CD4-positive, alpha-beta T cell treated with Interleukin-2 at 100 ng/mL for 4 hours (primary cell): ENCODE measurements around the gene ABCD2.
A peak's percentile ranks its signal among the peaks of the same experiment; 100 is the strongest.
"Not testable (repeated sequence)": the region's sequence is repeated elsewhere in the genome, so short reads cannot be mapped to it uniquely, and the experiment has no call there.

Experiments used
- DNase-seq: peaks from one replicate; pipeline ENCODE4 v3.0.0-alpha.2; 2020; ENCODE audit warnings: low spot score

The ABCD2 gene

DNA sequence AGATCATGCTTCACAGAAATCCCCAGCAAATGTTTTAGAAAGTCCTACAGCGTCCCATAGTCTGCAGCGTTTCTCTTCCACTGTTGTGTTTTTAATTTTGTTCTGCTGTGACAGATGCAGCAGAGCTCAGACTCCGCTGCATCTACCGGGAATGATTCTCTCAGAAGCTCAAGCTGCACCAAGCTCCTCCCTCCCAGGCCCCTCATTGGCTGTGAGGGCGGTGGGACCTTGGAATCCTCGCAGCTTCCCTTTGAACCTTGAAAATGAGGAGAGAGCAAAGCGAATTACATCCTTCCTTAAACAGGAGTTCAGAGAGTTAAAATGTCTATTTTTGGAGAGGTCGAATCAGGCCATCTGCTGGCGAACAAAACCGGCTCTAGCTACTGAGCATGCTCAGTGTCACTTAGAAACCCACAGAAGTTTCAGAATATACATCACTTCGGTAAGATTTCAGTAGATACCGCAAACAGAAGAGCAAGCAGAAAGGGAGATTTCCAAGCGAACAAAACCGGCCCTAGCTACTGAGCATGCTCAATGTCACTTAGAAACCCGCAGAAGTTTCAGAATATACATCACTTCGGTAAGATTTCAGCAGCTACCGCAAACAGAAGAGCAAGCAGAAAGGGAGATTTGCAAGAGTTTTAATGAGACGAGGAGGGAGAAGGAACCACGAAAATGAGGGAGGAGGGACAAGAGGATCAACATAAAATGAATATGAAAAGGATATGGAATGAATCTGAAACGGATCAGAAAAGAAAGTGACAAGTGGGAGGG, at the start of gene ABCD2:
ABCD2 (minus strand) TSS at position 144 of the 774 bp plus-strand sequence. CDS start 188 bp downstream, outside the sequence.
- peak; percentile 88 for DNase-seq

DNA sequence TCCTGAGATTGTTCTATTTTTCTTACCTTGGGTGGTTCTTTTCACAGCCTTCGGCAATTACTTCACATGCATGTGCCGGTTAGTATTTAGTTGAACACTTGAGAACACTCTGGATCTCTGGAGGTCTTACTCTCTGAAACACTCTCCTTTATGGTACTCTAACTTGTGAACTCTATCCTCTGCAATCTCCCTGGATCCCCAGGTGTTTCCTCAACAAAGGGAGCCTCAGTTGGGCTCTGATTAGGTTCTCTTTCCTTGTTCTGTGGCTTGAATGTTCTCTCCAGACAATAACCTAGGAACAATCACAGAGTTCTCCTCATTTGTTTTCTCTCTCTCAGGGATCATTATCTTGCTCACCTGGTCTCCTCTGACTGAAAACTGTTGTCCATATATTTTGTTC, 40.5 kb upstream of the ABCD2 start:
- no peak for DNase-seq

DNA sequence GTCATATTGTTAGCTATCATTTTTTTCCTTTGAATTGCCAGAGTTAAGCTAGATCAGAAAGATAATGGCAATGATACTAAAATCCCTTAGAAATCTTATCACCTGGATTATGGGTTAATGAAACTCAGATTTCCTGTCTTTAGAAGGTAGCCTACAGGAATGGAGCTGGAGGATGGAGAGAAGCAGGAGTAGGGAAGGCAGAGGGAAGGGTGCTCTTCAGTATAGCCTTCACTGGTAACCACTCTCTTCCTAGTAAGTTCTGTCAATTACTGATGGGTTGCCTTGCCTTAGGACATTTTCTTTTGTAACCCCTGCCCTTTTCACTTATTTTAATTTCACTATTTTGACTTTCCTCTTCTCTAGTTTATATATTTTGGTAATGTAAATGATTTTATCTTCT, 27.8 kb upstream of the ABCD2 start:
- no peak for DNase-seq

DNA sequence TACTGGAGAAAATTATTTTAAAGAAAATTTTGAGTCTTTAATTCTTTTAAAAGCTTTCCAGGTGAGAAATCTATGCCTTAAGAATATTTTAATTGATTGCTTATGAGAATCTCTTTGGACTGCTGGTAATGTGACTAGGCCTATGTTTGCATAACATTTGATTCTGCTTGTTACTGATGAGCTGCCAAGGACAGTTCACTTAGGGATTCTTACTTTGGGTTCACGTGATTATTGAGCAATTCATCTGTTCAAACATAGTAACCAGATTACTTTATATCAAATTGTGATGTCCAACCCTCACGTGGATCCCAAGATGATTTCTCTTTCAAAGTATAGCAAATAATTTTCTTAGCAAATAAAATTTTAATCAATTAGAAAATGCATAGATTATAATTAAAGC, 27.4 kb upstream of the ABCD2 start:
- DNase-seq = no peak

DNA sequence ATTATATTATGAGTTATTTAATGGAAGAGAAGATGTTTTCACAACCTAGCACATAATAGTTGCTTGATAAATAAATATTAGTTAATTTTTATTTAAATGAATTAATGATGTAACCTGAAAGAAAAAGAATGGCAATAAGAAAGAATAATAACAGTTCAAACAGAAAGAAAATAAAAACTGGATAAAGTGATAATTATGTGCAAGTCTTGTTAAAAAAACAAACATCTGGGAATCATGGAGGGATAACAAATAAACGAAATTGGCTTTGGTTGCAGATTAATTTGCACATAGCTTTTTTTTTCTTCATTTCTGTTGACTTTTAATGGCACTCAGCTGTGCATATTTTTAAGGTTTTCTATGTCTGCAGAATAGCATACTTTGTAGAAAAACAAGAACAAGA, 23.4 kb upstream of the ABCD2 start:
- no peak for DNase-seq

DNA sequence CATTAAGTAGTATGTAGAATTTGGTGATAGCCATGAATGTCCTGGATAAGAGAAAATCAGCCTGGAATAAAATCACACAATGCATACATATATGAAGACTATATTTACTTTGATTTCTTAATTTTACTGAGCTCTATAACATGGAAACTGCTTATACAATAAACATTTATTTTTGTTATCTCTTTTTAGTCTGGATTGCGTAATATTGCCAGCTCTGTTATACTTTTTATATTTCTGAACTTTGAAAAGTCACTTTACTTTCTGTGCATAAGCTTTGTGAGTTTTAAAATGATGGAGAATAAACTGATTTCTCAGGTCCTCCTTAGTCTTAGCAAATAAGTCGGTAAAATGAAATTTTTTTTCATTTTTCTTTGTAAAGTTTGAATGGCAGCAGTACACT, 19.2 kb upstream of the ABCD2 start:
- no peak for DNase-seq

DNA sequence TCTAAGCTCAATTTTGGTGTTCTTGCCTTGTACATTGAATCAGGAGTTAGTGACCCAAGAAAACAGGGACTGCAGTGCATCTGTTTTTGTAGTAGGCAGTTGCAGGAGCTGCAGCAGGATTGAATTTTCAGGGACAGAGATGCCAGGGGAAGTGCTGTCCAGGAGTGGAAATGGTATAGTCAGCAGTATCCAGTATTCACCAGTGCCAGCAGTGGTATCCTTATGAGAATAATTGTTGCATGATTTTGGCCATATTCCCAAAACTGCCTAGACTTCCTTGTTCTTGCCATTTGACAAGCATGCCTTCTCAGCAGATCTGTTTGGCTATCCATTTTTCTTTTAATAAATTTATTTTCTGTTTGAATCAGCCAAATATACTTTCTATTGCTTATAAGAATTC, 18.6 kb upstream of the ABCD2 start:
- no peak for DNase-seq

DNA sequence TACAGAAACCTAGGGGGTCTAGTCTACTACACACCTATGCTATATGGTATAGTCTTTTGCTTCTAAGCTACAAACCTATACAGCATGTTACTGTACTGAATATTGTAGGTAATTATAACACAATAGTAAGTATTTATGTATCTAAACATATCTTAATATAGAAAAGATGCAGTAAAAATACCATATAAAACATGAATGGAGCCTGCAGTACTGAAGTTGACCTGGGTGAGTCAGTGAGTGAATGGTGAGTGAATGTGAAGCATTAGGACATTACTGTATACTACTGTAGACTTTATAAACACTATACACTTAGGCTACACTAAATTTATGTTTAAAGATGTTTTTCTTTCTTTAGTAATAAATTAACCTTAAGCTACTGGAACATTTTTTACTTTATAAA, 13.1 kb upstream of the ABCD2 start:
- DNase-seq = no peak

DNA sequence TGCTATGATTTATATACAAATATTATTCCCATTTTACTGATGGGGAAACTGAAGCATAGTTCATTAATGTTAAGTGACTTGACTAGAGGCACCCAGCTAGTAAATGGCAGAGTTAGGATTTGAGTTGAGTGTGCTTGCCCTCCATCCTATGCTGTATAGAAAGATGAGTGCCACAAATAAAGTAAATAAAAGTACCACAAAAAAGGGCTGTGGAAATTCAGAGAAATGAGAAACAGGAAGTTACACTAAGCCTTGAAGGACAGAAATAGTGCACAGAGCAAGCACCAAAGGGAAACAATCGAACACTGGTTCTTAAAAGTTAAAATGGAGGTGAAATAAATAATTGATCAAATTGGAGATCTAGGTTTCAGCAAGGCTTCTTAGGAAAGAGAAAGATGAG, 9.2 kb upstream of the ABCD2 start:
- DNase-seq = peak; percentile 73

DNA sequence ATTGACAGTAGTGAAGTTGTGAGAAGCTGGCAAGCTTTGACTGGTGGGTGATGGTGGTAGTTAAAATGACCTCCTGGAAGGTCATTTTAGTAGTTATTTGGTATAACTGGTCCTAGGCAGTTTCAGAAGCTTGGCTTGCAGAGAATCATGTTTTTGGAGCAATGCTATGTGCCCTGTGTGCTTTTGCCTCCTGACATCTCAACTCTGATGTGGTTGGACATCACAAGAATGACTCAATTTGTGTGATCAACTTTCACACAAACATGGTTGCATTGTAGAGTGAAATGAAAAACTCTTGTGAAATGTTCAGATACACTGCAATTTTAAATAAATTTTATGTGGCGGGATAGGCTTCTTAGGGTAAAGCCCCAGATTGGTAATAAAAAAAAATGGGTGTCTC, 8.3 kb upstream of the ABCD2 start:
- peak; percentile 40 for DNase-seq

DNA sequence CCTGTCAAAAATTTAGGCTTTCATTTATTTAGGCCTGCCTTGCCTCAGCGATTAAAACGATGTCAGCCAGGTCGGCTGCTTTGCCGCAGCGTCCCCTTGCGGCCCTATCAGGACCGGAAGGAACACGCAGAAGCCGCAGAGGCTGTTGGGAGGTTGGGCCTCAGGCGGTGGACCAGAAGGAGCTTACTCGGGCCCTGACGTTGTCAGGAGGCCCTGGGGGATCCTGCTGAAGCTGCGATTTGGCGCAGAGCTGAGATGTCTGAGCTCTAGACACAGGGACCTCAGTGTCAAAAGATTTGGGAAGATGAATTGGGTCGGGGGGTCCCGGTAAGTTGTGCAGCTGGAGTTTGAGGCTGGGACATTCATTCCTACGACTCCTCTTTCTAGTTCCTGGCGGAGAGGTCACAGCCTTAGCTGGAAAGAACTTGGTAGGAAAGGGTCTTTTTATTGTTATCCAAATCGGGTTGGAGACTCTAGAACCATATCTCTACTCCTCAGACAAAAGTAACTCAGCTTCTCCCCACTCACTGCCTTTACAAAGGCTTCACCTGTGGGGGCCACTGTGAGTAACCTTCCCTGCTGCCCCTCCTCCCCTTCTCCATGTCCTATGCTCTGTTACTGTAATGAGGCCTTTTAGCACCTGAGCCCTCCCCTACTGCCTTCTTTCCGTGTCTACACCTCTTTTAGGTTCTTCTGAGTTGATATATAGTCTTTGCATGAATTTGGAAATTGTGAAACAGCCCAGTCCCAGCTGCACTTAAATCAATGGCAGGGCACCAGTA, 6.6 kb upstream of the ABCD2 start:
- DNase-seq = no peak

DNA sequence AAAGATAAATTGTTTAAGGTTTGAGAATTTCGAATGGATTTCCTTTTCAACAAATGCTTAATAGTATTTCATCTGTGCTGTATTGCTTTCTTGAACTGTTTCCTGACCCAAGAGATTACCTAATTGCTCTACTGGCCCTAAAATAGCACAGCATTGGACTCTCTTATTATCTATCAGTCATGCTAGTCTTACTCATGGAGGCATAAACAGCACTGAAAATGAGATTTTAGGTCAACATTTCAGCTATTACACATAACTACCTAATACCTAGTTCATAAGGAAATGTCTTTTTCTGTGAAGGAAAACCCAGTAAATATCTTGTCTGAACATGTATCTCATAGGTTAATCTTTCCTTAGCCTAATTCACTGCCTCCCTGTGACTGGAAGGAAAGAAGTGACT, 4.3 kb upstream of the ABCD2 start:
- no peak for DNase-seq

DNA sequence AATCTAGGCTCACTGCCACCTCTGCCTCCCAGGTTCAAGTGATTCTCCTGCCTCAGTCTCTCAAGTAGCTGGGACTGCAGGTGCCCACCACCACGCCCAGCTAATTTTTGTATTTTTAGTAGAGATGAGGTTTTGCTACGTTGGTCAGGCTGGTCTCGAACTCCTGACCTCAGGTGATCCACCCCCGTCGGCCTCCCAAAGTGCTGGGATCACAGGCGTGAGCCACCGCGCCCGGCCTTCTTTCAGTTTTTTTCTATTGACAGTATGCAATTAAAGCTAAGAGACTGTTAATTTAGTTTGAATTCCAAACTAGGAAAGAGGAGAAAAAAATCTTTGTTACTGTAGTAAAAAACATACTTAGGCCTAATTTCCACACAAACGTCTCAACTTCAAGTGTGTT, 3.6 kb upstream of the ABCD2 start:
- DNase-seq = not testable (repeated sequence)

DNA sequence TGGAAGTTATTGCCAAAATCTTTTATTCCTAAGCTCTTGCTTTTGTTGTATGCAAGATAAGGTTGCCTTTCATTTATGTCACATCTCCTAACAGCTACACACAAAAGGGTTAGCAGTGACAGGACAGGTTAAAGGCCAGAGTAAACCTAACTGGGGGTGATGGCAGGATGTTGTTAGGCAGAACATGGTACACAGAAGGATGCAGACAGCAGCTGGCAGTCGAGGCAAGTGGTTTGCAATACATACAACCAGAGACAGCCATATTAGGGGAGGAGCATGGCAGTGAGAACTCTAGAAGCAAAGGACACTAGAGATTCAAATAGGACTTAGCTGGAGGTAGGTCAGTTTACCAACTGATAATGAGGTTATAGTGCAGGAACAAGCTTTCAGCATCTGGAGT, 2.7 kb upstream of the ABCD2 start:
- no peak for DNase-seq

DNA sequence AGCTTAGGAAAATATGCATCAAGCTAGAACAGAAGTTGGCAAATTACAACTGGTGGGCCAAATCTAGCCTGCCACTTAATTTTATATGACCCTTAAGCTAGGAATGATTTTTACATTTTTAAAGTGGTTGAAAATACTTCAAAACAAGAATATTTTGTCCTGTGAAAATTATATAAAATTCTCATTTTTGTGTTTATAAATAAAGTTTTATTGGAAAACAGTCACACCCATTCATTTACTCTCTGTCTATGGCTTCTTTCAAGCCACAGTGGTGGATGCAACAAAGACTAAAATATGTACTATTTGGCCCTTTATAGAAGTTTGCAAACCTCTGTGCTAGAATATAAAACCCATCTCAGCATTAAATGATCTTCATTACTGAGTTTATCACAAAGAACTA, 2.1 kb upstream of the ABCD2 start:
- DNase-seq = no peak

DNA sequence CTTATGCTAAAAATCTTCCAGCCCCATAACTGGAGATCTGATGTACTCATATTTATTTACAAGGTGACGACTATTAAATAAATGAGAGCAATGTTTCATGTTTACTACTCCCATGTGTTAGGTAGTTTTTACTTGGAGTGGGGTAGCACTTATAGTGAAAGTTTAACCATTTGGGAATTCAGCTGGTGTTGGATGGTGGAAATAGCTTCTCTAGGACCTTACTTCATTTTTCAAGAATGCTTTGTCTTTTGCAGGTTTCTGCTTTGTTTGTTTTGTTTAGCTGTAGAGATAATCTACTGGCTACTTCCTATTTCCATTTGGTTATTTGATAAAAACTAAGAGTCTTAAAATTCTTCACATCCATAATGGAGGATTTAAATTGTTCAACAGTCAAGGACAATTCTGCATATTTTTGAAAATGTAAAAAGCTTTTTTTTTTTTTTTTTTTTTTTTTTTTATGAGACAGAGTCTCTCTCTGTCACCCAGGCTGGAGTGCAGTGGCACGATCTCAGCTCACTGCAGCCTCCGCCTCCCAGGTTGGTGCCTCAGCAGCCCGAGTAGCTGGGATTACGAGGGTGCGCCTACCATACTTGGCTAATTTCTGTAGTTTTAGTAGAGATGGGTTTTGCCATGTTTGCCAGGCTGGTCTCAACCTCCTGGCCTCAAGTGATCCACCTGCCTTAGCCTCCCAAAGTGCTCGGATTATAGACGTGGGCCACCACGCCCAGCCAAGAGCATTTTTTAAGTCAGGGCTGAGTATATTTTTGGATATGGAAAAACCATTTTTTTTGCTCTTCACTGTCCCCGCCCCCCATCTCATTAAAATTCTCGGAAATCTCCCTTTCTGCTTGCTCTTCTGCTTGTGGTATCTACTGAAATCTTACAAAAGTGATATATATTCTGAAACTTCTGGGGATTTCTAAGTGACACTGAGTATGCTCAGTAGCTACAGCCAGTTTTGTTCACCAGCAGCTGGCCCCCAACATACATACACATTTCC, 1.4 kb upstream of the ABCD2 start:
- peak; percentile 66 for DNase-seq

DNA sequence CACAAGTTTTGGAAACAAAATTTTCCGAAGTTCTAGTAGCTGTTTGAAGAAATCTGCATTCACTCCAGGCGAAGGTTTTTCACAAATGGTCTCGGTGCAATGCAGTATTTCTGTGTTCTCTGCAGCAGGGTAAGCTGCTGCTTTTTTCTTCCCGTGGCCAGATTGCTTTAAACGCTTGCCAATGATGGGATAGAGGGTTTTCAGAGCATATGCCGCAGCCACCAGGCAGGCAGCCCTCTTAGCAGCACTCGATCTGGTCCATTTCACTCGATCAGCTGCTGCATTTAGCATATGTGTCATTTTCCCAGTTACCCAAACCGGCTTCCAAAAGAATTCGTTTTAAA, 315 bp downstream of the ABCD2 start:
- no peak for DNase-seq

DNA sequence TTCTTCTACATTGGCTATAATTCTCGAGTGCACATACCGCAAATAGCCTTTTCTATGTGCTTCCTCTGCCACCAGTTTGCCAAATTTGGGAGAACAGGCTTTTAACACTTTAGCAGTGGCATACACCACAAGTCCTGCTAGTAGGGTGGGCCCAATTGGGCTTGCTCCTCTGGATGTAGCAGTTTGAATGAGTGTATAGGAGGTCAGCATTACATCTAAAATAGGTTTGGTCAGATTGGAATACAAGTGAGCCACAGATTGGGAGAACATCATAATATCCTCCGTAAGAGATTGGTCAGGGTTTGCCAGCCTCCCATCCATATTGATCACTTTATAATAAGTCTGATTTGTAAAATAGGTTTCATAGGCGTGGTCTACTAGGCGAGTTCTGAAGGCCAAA, 902 bp downstream of the ABCD2 start:
- no peak for DNase-seq

DNA sequence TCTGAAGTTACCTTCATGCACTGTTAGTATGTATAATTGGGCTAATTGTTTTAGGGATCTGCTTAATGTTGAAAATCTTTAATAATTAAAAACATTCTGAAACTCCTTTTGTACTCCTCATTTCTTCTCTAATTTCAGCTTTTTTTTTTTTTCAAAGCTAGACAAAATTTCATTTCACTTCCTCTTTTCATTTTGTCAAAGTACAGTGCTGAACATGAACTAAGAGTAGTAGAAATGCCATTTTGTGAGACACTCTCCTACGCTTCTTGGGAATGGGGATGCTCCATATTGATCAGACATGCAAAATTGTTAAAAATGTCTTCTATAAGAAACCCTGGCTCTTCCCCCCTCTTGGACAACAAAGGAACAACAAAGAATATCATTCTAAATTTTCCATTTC, 1.7 kb downstream of the ABCD2 start:
- no peak for DNase-seq

DNA sequence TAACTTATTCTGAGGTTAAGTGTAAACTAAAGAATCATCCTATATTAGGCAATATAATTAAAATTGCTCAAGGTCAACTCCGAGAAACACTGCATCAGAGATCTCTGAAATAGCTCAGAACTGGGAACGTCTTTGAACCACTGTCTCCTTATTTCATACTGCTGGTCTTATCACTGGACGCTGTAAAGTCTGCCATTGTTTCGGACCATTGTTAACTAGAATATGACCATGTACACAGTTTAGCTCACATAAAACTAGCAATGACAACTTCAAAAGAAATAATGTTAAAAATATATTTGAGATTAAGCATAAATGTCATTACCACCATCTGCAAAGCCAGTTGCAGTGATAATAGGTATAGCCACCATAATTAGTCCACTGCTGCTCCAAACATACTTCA, 2.9 kb downstream of the ABCD2 start:
- DNase-seq = no peak

DNA sequence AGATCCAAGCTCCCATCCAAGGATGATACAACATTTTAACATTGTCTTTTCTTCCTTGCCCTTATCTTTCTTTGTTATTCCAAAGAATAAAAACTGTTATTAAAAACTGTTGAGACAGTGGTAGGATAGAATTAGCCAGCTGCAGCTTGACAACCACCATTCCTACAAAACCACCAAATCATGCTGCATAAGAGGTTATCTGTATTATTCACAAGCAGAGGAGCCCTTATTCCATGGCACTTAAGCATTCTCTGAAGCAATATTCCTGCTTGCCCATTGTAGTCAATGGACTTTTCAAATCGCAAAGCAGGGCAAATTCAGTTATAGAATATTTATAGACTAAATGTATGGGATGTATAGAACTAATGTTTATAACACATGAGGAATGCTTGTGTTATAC, 3.4 kb downstream of the ABCD2 start:
- DNase-seq = no peak

DNA sequence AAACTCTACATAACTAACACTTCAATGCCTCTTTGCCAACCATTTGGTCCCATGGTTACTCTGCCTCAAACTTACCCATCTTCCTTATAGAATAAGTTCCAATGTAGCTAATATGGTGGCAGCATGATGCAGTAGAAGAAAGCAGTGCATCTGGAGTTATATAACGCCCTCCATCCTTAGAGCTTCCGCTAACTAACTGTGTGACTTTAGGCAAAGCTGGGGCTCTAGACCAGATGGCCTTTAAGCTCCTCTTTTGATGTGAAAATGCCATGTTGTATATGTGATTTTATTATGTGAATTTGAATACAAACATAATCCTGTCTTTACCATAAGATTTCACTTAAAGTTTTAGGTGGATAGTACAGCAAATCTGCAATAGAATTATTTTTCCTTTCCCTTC, 6.1 kb downstream of the ABCD2 start:
- no peak for DNase-seq

DNA sequence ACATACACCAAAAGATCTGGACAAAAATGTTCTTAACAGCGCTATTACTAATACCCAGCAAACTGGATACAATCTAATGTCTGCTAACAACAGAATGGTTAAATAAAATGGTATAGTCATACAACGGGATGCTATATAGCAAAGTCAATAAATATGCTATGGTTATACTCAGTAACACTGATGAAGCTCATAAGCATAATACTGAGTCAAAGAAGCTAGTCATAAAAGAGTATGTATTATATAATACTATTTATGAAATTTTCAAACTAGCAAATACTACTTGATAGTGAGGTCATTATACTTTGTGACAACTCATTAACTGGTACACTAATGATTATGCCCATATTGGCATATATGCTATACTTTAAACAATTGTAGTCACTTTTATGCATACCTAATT, 7.4 kb downstream of the ABCD2 start:
- no peak for DNase-seq
